WERI-Rb-1 (cell line): ENCODE measurements around the gene HMGN4.

Experiments
- DNase-seq: peaks from one replicate; pipeline ENCODE4 v3.0.0-alpha.2; 2020
- H3K27ac ChIP-seq: fragments of 250-450 bp; sonication (Bioruptor Pico); 2 replicates; pipeline ENCODE4 v1.5.1; 2020; ENCODE audit warnings: mild to moderate bottlenecking, moderate library complexity
- H3K27me3 ChIP-seq: fragments of 250-450 bp; sonication (Bioruptor Pico); 2 replicates; pipeline ENCODE4 v1.5.1; 2021; ENCODE audit warnings: mild to moderate bottlenecking, low read depth, moderate library complexity; ENCODE audit not compliant: insufficient read depth, severe bottlenecking
- H3K36me3 ChIP-seq: fragments of 250-450 bp; sonication (Bioruptor Pico); 2 replicates; pipeline ENCODE4 v1.5.1; 2020; ENCODE audit warnings: mild to moderate bottlenecking, moderate library complexity
- H3K4me3 ChIP-seq: 2 replicates; pipeline ENCODE4 v1.5.1; 2011; ENCODE audit warnings: low read depth, mild to moderate bottlenecking, control low read depth, low read length
- H3K9me3 ChIP-seq: fragments of 250-450 bp; sonication (Bioruptor Pico); 2 replicates; pipeline ENCODE4 v1.5.1; 2021; ENCODE audit warnings: mild to moderate bottlenecking, moderate library complexity; ENCODE audit not compliant: severe bottlenecking
- TF ChIP-seq, protein P1 (sequence below): IDR thresholded peaks from 2 replicates; pipeline ENCODE4 v1.5.1; 2011; ENCODE audit warnings: low read depth, mild to moderate bottlenecking, control low read depth, inconsistent platforms, low read length

HMGN4 gene

DNA sequence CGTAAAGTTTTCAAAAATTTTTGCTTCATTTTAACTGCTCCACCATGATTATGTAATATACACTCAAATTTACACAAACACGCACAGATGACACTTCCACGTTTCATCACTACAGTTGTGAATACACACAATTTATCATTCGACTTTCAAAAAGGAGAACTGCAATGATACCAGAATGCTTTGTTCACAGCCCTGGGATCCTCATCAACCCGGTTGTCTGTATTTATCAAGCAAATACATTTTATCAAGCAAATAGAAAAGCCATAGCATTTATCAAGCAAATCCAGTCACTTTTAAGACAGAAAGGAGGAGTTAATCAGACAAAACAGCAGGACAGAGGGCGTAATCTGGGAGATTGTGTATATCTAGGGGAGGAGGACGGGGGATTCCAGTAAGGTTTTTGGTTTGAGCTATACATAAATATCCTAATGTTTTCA is 38.3 kb downstream of the HMGN4 start:
- no peak overlapping the region for H3K27ac ChIP-seq
- TF ChIP-seq, protein P1, sequence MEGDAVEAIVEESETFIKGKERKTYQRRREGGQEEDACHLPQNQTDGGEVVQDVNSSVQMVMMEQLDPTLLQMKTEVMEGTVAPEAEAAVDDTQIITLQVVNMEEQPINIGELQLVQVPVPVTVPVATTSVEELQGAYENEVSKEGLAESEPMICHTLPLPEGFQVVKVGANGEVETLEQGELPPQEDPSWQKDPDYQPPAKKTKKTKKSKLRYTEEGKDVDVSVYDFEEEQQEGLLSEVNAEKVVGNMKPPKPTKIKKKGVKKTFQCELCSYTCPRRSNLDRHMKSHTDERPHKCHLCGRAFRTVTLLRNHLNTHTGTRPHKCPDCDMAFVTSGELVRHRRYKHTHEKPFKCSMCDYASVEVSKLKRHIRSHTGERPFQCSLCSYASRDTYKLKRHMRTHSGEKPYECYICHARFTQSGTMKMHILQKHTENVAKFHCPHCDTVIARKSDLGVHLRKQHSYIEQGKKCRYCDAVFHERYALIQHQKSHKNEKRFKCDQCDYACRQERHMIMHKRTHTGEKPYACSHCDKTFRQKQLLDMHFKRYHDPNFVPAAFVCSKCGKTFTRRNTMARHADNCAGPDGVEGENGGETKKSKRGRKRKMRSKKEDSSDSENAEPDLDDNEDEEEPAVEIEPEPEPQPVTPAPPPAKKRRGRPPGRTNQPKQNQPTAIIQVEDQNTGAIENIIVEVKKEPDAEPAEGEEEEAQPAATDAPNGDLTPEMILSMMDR: no peak

DNA sequence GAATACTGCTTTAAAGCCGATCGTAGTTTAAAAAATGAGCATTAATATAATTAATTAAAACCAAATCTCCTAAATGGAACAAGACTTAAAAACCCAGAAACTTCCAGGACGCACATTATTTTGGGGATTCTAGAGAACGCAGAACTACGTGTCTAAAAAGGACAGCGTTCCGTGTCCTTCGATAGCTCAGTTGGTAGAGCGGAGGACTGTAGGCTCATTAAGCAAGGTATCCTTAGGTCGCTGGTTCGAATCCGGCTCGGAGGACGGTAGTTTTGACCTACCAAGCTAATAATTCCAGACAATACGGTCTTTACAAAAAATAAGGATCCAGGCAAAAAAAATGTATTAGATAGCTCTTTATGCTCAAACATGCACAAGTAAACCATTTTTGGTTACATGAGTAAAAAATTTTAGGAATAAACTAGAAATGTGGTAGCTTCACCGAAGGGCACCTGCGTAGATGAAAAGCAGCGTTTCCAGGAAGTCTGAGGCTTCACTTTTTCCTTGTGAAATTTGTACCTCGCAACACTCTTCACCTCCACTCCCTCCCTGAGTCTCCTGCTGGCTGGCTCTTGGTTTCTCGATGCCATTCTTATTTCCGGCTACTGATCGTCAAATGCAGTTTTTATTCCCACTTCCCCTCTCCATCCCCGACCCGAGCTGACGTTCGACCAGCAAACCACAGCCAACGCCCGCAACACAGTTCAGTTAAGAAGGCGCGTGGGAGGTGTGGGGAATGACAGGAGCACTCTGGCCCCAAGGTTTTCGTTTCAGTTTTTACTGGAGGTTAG is 39.0 kb downstream of the HMGN4 start:
- peaks cover 12% of the 10 kb centered on the region for H3K9me3 ChIP-seq
- peaks cover 6% of the 10 kb centered on the region for H3K27me3 ChIP-seq
- no peak overlapping the region for H3K27ac ChIP-seq
- H3K36me3 ChIP-seq: peaks cover 2% of the 10 kb centered on the region; the same call in 1 of the 2 replicates
- H3K4me3 ChIP-seq: no peak overlapping the region
- DNase-seq: no peak
- TF ChIP-seq, protein P1: no peak

More for the DNA sequence above, 38.3 kb downstream of the HMGN4 start:
- peaks cover 6% of the 10 kb centered on the region for H3K27me3 ChIP-seq
- H3K4me3 ChIP-seq: no peak overlapping the region
- no peak for DNase-seq
- H3K9me3 ChIP-seq: peaks cover 12% of the 10 kb centered on the region
- peaks cover 4% of the 10 kb centered on the region; the same call in 1 of the 2 replicates for H3K36me3 ChIP-seq

DNA sequence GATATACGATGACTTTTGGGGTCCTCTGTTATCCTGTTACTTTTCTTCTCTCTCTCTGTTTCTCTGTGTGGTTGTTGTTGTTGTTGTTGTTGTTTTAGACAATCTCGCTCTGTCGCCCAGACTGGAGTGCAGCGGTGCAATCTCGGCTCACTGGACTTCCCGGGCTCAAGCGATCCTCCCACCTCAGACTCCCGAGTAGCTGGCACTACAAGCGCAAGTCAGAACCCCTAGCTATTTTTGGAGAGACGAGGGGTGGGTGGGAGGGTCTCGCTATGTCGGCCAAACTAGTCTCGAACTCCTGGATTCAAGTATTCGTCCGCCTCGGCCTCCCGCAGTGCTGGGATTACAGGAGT is 39.5 kb downstream of the HMGN4 start:
- no peak for DNase-seq
- H3K27ac ChIP-seq: no peak overlapping the region
- TF ChIP-seq, protein P1: no peak
- H3K4me3 ChIP-seq: no peak overlapping the region
- peaks cover 12% of the 10 kb centered on the region for H3K9me3 ChIP-seq
- H3K36me3 ChIP-seq: no peaks in the 10 kb centered on the region
- peaks cover 6% of the 10 kb centered on the region for H3K27me3 ChIP-seq

DNA sequence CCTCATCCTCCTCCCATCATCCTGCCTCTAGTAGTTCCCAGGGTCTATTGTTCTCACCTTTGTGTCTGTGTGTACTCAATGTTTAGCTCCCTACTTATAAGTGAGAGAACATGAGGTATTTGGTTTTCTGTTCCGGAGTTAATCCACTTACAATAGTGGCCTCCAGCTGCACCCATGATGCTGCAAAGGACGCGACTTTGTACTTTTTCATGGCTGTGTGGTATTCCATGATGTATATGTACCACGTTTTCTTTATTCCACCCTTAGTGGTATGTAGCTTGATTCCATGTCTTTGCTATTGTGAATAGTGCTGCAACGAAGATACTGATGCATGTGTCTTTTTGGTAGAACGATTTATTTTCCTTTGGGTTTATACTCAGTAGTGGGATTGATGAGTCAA is 40.1 kb downstream of the HMGN4 start:
- DNase-seq: no peak
- H3K27ac ChIP-seq: no peak overlapping the region
- H3K27me3 ChIP-seq: peaks cover 6% of the 10 kb centered on the region
- H3K36me3 ChIP-seq: no peaks in the 10 kb centered on the region
- TF ChIP-seq, protein P1: no peak
- H3K4me3 ChIP-seq: no peak overlapping the region
- H3K9me3 ChIP-seq: peaks cover 12% of the 10 kb centered on the region

DNA sequence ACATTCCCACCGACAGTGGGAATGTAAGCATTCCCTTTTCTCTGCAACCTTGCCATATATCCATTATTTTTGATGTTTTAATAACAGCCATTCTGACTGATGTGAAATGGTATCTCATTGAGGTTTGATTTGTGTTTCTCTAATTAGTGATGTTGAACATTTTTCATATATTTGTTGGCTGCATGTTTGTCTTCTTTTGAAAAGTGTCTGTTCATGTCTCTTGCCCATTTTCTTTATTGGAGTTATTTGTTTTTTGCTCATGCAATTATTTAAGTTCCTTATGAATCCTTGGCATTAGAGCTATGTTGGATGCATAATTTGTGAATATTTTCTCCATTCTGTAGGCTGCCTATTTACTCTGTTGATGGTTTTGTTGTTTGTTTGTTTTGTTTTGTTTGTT is 40.6 kb downstream of the HMGN4 start:
- Histone ChIP-seq H3K36me3 (no peaks in the 10 kb centered on the region), H3K4me3 (no peak overlapping the region), H3K9me3 (peaks cover 12% of the 10 kb centered on the region), H3K27me3 (peaks cover 6% of the 10 kb centered on the region), H3K27ac (no peak overlapping the region)
- no peak for DNase-seq
- TF ChIP-seq, protein P1: no peak
